ENCODE measurements around the gene USP32. TPM values are rescaled to one million over a fixed set of nuclear protein-coding genes. Genes with fewer than 3 reads are reported as not detected.
"Not testable (repeated sequence)": the region's sequence is repeated elsewhere in the genome, so short reads cannot be mapped to it uniquely, and the experiment has no call there.

Gene USP32
- total and polyA plus RNA-seq, 8 donors = 7.7 to 25.5 (median 15.8) TPM

DNA sequence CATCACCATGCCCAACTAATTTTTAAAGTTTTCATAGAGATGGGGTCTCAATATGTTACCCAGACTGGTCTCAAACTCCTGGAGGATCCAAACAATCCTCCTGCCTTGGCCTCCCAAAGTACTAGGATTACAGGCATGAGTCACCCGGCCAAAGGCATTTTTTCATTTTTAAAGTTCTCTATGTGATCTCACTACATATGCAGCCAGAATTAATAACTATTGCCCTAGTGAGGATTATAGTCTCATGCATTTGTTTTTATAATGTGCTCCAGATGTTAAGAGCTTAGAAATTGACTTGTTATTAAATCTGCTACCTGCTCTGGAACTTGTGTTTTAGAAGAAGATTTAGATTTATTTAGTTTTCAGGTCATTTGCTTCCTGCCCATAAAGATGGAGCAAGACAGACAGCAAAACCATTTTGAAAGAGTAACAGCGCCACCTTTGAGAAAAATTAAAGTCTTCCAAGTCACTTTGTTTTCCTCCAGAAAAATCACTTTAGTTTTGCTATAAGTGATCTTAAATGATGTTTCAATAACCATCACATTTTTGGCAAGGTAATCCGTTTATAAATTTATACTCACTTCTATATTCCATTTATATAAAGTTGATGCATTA, 162.6 kb downstream of the USP32 start:
- no peak for DNase-seq
- H3K4me3 ChIP-seq = no peak overlapping the region
- peaks cover 0 to 9% (median 0%) of the 10 kb centered on the region in 3 donors for H3K36me3 ChIP-seq
- intact Hi-C loops (cut with DNase I) = no loop called here
- no peaks in the 10 kb centered on the region for H3K9me3 ChIP-seq
- TF ChIP-seq, protein P1, sequence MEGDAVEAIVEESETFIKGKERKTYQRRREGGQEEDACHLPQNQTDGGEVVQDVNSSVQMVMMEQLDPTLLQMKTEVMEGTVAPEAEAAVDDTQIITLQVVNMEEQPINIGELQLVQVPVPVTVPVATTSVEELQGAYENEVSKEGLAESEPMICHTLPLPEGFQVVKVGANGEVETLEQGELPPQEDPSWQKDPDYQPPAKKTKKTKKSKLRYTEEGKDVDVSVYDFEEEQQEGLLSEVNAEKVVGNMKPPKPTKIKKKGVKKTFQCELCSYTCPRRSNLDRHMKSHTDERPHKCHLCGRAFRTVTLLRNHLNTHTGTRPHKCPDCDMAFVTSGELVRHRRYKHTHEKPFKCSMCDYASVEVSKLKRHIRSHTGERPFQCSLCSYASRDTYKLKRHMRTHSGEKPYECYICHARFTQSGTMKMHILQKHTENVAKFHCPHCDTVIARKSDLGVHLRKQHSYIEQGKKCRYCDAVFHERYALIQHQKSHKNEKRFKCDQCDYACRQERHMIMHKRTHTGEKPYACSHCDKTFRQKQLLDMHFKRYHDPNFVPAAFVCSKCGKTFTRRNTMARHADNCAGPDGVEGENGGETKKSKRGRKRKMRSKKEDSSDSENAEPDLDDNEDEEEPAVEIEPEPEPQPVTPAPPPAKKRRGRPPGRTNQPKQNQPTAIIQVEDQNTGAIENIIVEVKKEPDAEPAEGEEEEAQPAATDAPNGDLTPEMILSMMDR (IDR thresholded peaks at IDR 0.05) = no peak
- no peak for FAIRE-seq
- H3K27ac ChIP-seq = no peak overlapping the region
- H3K27me3 ChIP-seq = no peaks in the 10 kb centered on the region
- no peak for ATAC-seq
- WGBS, 2 donors = 89 to 91% methylated on average over 3 of the region's 3 CpGs
- no peaks in the 10 kb centered on the region for H3K4me1 ChIP-seq

DNA sequence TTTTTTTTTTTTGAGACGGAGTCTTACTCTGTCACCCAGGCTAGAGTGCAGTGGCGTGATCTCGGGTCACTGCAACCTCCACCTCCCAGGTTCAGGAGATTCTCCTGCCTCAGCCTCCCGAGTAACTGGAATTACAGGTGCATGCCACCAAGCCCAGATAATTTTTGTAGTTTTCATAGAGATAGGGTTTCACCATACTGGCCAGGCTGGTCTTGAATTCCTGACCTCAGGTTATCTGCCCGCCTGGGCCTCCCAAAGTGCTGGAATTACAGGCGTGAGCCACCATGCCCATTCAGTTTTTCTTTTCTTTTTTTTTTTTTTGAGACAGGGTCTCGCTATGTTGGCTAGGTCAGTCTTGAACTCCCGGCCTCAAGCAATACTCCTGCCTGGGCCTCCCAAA, 164.7 kb downstream of the USP32 start:
- intact Hi-C loops (cut with DNase I); ATAC-seq; H3K4me3 ChIP-seq; H3K9me3 ChIP-seq; FAIRE-seq; DNase-seq; H3K27ac ChIP-seq; H3K27me3 ChIP-seq; H3K4me1 ChIP-seq: not testable (repeated sequence)
- peaks cover 0 to 16% (median 6%) of the 10 kb centered on the region in 3 donors for H3K36me3 ChIP-seq
- whole genome bisulfite sequencing, 2 donors = 97 to 98% methylated on average over 8 of the region's 8 CpGs

DNA sequence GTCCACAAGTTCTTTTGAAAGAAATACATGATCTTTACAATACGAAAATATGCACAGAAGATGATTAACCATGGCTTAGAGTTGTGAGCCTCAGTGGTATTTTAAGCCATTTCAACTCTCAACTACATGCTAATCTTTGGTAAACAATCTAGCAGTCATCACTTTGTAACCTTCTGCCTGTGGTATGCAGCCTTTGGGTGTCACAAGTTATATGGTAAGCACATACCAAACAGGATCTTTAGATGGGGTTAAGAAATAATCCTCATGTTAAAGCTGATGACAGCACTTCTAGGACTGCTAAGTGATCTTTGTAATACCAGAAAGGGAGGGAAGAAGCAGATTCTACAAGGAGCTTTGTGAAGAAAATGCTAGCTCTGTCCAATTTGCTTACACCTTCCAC, 167.9 kb downstream of the USP32 start:
- Histone ChIP-seq H3K4me3 (no peak overlapping the region), H3K4me1 (no peaks in the 10 kb centered on the region), H3K27ac (no peak overlapping the region), H3K36me3 (peaks cover 0 to 29% (median 10%) of the 10 kb centered on the region in 3 donors), H3K27me3 (no peaks in the 10 kb centered on the region), H3K9me3 (no peaks in the 10 kb centered on the region)
- WGBS, 2 donors = 88 to 93% methylated on average over 1 of the region's 1 CpG
- no peak for FAIRE-seq
- TF ChIP-seq, protein P1 (IDR thresholded peaks at IDR 0.05) = no peak
- no peak for DNase-seq
- intact Hi-C loops (cut with DNase I) = no loop called here
- no peak for ATAC-seq

DNA sequence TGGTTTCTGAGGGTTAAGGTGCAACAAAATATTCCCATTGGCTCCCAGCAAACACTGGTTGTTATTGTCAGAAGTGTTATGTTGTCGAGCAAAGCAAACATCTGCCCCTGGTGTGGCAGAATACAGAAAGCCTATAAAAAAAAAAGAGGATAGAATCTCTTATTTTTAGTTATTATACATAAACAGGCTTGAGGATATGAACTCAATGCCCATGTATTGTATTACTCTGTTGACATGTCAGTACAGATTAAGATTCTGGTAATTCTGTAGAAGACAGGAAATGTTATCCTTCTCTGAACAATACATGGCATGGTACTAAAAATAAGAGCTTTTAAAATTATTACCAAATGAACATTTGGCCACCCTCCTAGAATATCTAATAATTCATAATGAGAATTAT, 168.5 kb downstream of the USP32 start:
- DNase-seq (no peak), FAIRE-seq (no peak), ATAC-seq (no peak)
- 86 to 93% methylated on average over 1 of the region's 1 CpG for WGBS, 2 donors
- Histone ChIP-seq H3K4me3 (no peak overlapping the region), H3K27me3 (no peaks in the 10 kb centered on the region), H3K9me3 (no peaks in the 10 kb centered on the region), H3K27ac (no peak overlapping the region), H3K4me1 (no peaks in the 10 kb centered on the region), H3K36me3 (peaks cover 0 to 29% (median 10%) of the 10 kb centered on the region in 3 donors)
- intact Hi-C loops (cut with DNase I) = no loop called here
- TF ChIP-seq, protein P1 (IDR thresholded peaks at IDR 0.05) = no peak

DNA sequence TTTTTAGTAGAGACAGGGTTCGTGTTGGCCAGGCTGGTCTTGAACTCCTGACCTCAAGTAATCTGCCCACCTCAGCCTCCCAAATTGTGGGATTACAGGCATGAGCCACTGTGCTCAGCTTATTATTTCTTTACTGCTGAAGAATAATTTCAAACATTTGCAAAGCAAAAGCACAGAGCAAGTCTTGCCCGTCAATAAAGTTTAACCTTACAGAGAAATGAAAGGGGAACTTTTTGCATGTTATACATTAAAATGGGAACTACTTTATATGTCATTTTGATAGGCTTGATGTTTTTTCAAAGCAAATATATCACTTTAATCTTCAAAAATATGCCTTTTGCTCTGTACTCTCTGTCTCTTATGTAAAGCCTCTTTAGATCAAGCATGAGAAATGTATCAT, 173.2 kb downstream of the USP32 start:
- intact Hi-C loops (cut with DNase I); H3K4me3 ChIP-seq; FAIRE-seq; H3K27me3 ChIP-seq; ATAC-seq; H3K9me3 ChIP-seq; DNase-seq; H3K4me1 ChIP-seq; H3K27ac ChIP-seq: not testable (repeated sequence)
- WGBS, 2 donors = 92 to 93% methylated on average over 2 of the region's 2 CpGs
- peaks cover 0 to 17% (median 10%) of the 10 kb centered on the region in 3 donors for H3K36me3 ChIP-seq

DNA sequence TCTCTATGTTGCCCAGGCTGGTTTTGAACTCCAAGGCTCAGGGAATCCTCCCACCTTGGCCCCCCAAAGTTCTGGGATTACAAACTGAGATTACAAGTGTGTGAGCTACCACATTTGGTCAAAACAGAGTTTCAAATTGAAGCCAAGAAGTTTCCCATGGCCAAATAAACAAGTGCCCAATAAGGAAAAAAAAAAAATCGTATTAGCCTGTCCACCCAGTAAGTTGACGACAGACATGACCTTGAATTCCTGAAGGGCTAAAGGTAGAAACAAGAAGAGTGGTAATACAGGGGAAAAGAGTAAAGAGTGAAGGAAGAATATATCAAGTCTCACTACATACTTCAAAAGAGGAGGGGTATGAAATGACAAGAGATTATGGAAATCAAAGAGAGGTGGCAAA, 176.0 kb downstream of the USP32 start:
- WGBS, 2 donors = 0% methylated on average over 1 of the region's 2 CpGs; no CpG with 5 or more reads in 1 of the 2 donors
- H3K4me1 ChIP-seq; H3K36me3 ChIP-seq; intact Hi-C loops (cut with DNase I); H3K27ac ChIP-seq; DNase-seq; FAIRE-seq; H3K9me3 ChIP-seq; H3K4me3 ChIP-seq; H3K27me3 ChIP-seq: not testable (repeated sequence)
- peak in 3 of 4 donors; percentile 14 to 88 (median 60) for ATAC-seq

DNA sequence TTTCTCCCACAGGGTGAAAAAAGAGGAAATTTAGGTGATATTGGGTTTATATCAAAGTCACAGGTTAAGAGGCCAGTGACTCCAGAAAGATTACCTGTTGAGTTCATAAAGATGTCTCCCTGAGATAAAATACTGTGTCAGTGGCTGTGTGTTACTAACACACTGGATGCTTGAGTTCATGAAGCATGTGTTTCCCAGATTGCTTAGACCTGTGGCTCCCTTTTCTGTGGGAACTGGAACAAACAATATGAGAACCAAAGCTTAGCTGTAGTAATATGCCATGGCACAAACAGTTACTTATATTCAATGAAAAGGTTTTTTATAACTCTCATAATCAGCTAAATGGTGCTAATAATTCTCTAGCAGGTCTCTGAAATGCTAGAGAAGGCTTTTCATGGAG, 180.7 kb downstream of the USP32 start:
- H3K27ac ChIP-seq; H3K27me3 ChIP-seq; H3K4me1 ChIP-seq; DNase-seq; FAIRE-seq; ATAC-seq; H3K4me3 ChIP-seq; H3K9me3 ChIP-seq; intact Hi-C loops (cut with DNase I); H3K36me3 ChIP-seq: not testable (repeated sequence)

DNA sequence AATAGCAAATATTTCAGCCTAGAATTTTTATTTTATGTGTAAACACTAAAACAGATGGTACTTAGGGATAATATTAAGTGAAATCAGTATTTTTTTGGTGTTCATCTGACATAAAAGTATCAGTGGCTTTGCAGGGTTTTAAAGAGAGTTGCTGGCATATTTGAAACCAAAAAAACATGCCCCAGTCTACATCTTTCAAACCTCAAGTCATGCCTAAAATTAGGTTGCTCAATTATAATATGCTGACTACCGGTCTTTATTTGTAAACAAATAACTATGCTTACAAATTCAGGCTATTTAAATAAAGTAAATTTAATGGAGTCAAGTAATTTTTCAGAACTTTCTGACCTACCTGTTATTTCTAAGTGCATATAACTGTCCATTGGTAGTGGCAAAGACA, 183.6 kb downstream of the USP32 start:
- 90 to 100% methylated on average over 1 of the region's 1 CpG for WGBS, 2 donors
- DNase-seq; FAIRE-seq; H3K4me3 ChIP-seq; intact Hi-C loops (cut with DNase I); ATAC-seq; H3K4me1 ChIP-seq; H3K9me3 ChIP-seq; H3K27ac ChIP-seq; H3K27me3 ChIP-seq; H3K36me3 ChIP-seq: not testable (repeated sequence)

DNA sequence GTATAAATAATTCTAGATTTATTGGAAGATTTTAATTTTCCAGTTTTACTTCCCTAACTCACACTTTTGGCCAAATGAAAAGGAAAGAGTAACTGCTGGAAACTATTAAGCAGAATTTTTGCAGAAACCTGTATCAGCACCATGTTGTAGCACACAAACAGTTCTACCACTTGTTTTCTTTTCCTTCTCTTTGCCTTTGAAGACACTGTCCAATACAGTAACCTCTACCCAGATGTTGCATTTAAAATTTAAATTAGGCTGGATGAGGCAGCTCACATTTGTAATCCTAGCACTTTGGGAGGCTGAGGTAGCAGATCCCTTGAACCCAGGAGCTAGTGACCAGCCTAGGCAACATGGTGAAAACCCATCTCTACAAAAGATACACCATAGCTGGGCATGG, 186.2 kb downstream of the USP32 start:
- H3K36me3 ChIP-seq; ATAC-seq; FAIRE-seq; H3K27me3 ChIP-seq; H3K27ac ChIP-seq; DNase-seq; H3K4me3 ChIP-seq; H3K4me1 ChIP-seq; H3K9me3 ChIP-seq; intact Hi-C loops (cut with DNase I): not testable (repeated sequence)

DNA sequence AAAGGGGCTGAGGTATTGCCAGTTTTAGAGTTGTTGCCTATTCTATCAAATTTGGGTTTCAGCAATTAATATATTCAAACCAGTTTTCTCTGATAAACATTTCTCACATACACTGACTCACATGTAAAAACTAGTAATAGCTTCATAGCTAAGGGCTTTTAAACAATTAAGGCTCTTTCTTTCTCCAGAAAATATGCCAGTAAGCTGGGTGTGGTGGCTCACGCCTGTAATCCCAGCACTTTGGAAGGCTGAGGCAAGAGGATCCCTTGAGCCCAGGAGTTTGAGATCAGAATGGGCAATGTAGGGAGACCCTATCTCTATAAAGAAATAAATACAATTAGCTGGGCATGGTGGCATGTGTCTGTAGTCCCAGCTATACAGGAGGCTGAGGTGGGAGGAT, 193.3 kb downstream of the USP32 start:
- H3K27me3 ChIP-seq; H3K4me3 ChIP-seq; H3K27ac ChIP-seq; intact Hi-C loops (cut with DNase I); DNase-seq; H3K9me3 ChIP-seq; H3K4me1 ChIP-seq; FAIRE-seq; ATAC-seq: not testable (repeated sequence)
- WGBS, 2 donors = 93 to 94% methylated on average over 1 of the region's 1 CpG
- H3K36me3 ChIP-seq = peaks cover 0 to 12% (median 0%) of the 10 kb centered on the region in 3 donors
